GM18520 (cell line): ENCODE results near the gene OVAAL.

Experiments
- ATAC-seq: cut with Tn5 transposase; IDR thresholded peaks from one replicate; pipeline ENCODE4 v1.9.1; 2021; ENCODE audit not compliant: unreplicated experiment

Gene OVAAL

GRCh38 chr1:180603223-180603849 is 44.6 kb downstream of the OVAAL start:
- no peak for ATAC-seq

- no peak for ATAC-seq
Measured at GRCh38 chr1:180603850-180604226, 45.1 kb downstream of the OVAAL start.

- ATAC-seq: no peak
Measured at GRCh38 chr1:180606155-180606554, 47.4 kb downstream of the OVAAL start.

- ATAC-seq: no peak
Measured at GRCh38 chr1:180609643-180610555, 51.1 kb downstream of the OVAAL start.

GRCh38 chr1:180610556-180611015 is 51.8 kb downstream of the OVAAL start:
- ATAC-seq: no peak

GRCh38 chr1:180611016-180611930 is 52.5 kb downstream of the OVAAL start:
- ATAC-seq: no peak

- ATAC-seq: no peak
Measured at GRCh38 chr1:180612632-180613031, 53.9 kb downstream of the OVAAL start.

- no peak for ATAC-seq
Measured at GRCh38 chr1:180614730-180615129, 56.0 kb downstream of the OVAAL start.

GRCh38 chr1:180615493-180616290 is 56.9 kb downstream of the OVAAL start:
- no peak for ATAC-seq
